NCI-H146 (cell line): ENCODE results near the gene AMH.

ENCODE experiments used
- DNase-seq: peaks from one replicate; lab custom pipeline; 2025; lab: John Stamatoyannopoulos, UW

The AMH gene

DNA sequence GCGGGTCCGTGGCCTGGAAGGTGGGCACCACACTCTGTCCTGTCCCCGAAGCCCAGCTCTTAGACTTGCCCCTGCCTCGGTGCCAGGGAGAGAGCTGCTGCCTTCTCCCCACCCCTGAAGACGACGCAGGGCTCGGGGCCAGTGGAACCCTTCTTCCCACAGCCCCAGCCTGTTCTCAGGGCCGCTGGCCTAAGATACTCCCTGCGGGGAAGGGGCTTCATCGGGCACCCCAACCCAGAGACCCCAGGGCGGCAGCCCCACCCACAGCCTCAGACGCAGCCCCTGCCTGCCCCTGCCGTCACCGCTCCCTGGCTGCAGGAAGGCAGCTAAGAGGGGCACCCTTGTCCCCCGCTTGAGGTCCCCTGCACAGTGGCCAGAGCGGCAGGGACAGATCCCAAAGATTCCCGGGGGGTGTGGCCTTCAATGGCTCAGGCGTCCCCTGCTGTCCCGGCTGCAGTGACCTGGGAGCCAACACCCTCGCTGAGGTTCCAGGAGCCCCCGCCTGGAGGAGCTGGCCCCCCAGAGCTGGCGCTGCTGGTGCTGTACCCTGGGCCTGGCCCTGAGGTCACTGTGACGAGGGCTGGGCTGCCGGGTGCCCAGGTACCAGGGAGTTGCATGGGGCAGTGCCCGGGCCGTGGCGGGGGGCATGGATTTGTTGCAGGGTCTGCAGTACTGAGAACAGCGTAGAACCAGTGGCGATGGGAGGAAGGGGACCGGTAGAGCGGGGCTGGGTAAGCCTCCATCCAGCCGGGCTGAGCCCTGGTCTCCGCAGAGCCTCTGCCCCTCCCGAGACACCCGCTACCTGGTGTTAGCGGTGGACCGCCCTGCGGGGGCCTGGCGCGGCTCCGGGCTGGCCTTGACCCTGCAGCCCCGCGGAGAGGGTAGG, 1.0 kb downstream of the AMH start:
- DNase-seq: no peak

- DNase-seq: no peak
Measured at GRCh38 chr19:2250766-2251105, 1.6 kb downstream of the AMH start.

DNA sequence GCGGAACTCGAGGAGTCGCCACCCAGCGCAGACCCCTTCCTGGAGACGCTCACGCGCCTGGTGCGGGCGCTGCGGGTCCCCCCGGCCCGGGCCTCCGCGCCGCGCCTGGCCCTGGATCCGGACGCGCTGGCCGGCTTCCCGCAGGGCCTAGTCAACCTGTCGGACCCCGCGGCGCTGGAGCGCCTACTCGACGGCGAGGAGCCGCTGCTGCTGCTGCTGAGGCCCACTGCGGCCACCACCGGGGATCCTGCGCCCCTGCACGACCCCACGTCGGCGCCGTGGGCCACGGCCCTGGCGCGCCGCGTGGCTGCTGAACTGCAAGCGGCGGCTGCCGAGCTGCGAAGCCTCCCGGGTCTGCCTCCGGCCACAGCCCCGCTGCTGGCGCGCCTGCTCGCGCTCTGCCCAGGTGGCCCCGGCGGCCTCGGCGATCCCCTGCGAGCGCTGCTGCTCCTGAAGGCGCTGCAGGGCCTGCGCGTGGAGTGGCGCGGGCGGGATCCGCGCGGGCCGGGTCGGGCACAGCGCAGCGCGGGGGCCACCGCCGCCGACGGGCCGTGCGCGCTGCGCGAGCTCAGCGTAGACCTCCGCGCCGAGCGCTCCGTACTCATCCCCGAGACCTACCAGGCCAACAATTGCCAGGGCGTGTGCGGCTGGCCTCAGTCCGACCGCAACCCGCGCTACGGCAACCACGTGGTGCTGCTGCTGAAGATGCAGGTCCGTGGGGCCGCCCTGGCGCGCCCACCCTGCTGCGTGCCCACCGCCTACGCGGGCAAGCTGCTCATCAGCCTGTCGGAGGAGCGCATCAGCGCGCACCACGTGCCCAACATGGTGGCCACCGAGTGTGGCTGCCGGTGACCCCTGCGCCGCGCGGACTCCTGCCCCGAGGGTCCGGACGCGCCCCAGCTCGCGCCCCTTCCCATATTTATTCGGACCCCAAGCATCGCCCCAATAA, 2.3 kb downstream of the AMH start:
- DNase-seq: no peak

- no peak for DNase-seq
Measured at GRCh38 chr19:2252055-2252796, 3.1 kb downstream of the AMH start.

DNA sequence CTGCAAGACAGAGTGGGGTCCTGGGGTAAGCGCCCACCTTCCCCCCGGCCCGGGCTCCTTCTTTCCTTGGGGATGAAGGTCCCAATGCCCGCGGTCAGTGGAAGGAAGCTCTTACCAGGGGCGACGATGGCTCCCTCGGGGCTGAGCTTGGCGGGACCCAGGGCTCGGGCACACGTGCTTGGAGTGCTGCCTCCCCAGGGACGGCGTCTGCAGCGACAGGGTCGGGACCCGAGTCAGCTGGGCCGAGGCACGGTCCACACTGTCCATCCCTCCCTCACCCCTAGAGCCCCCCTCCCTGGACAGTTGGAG, 3.6 kb downstream of the AMH start:
- no peak for DNase-seq

GRCh38 chr19:2253106-2254063, 4.3 kb downstream of the AMH start:
- no peak for DNase-seq

GRCh38 chr19:2254064-2254872, 5.1 kb downstream of the AMH start:
- no peak for DNase-seq

DNA sequence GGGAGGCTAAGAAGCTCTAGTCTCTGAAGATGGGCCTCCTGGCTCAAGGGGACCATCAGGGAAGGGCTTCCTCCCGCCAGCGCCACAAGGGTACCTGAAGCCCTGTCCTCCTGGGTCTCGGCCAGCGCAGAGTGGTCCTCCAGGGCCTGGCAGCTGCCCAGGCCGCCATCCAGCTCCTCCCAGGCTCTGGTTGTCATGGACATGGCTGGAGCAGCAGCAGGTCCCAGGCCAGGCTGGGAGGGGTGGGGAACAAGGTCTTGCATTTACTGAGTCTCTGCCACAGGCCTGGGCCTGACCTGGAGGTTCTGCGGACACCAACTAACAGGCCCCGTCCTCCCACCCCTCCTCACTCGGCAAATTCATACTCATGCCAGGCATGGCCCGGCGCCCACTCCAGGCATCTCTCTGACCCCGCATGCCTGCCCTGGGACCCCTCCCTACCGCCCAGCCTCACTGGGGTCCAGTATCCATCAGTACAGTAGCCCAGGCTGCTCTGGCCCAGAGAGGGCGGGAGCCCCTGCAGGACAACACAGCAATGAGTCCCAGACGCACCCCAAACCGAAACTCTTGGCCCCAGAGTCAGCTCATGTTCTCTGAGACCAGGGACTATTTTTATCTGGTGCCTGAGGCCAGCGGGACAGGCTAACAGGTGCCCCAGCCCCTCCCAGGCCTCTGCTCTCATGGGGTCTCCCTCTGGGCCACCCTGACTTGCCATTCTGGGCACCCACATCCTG, 6.2 kb downstream of the AMH start:
- no peak for DNase-seq

- peak; percentile 87 for DNase-seq
Measured at GRCh38 chr19:2255982-2256685, 7.0 kb downstream of the AMH start, which contains the start of gene JSRP1. TSS of gene JSRP1 (minus strand) at chr19:2256417. CDS start at chr19:2255314, 1,103 bp downstream.

GRCh38 chr19:2259336-2259735, 10.2 kb downstream of the AMH start:
- no peak for DNase-seq

DNA sequence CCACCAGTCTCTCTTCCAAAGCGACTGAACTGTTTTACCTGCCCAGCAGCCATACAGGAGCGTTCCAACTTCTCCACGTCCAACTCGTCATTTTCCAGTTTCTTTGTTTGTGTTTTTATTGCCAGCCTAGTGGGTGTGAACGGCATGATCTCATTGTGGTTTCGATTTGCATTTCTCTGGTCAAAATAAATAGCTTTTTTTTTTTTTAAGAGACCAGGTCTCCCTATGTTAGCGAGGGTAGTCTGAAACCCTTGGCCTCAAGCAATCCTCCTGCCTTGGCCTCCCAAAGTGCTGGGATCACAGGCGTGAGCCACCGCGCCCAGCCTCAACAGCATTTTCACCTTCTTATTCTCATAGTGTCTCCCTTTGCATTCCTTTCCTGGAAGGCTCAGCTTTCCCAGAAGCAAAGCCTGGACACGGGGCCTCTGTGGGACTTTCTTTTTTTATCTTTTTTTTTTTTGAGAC, 11.2 kb downstream of the AMH start:
- no peak for DNase-seq

DNA sequence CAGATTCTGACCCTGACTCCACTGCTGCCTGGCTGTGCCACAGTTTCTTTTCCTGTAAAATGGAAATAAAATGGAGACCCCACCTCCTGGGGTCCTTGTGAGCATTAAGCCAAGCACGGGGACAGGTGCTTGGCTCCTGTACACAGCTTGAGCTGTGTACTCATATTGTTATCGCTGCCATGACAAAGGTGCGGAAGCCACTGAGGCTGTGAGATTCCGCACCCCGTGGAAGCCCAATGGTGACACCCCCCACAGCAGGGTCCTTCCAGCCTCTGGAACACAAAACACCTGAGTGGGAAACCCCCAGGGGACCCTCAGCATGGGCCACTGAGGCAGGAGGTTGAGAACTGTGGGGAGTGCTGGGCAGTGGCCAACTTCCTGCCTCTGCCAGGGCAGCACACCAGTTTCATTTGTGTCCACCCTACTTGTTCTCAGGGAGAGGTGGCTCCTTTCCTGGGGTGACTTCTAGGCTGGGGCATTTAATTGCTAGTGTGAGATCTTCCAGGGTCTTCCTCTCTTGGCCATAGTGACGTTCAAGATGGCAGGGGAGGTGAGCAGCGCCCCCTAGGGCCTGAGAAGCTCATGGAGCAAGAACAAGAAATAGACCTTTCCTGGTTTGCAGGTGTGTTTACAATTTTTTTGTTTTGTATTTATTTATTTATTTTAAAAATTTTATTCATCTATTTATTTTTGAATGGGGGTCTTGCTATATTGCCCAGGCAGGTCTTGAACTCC, 12.5 kb downstream of the AMH start:
- no peak for DNase-seq

GRCh38 chr19:2266183-2266993, 17.3 kb downstream of the AMH start:
- DNase-seq: no peak

DNA sequence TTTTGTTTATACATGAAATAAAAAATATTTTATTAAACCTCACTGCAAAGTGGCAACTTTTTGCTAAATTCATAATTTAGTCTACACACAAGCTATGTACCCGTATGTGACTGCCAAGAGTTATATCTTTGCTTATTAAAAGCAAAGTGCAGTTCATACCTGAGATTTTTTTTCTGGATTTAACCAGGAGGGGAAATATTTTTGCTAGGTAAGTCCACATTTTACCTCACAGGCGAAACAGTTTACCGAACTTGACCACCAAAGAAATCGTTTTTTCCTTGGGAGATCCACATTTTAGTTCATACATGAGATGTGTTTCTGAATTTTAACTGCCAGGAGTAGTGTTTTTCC, 19.3 kb downstream of the AMH start:
- DNase-seq: no peak

DNA sequence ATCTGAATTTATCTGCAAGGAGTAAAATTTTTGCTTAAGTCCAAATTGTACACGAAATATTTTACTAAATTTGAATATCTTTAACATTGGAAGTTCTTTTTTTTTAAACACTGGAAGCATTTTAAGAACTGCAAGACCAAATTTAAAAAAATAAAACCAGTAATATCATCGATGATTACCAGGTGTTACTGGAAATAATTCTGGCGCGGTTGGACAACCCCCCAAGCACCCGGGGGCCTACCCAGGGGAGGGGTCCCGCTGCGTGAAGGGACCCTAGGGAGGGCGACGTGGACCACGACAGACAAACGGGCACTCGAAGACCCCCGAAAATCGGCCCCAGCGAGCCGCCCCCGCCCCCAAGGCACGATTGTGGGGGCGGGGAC, 19.7 kb downstream of the AMH start:
- no peak for DNase-seq

GRCh38 chr19:2269244-2270156, 20.4 kb downstream of the AMH start:
- DNase-seq: peak; percentile 90

GRCh38 chr19:2270157-2270422, 21.0 kb downstream of the AMH start:
- no peak for DNase-seq
